LNCAP (cell line): ENCODE data around the gene SNAPIN.

Experiments
- TF ChIP-seq, protein P1 (sequence below): fragments of 450-650 bp; IDR thresholded peaks from 2 replicates; pipeline ENCODE4 v1.5.1; 2017; ENCODE audit warnings: mild to moderate bottlenecking

The SNAPIN gene

DNA sequence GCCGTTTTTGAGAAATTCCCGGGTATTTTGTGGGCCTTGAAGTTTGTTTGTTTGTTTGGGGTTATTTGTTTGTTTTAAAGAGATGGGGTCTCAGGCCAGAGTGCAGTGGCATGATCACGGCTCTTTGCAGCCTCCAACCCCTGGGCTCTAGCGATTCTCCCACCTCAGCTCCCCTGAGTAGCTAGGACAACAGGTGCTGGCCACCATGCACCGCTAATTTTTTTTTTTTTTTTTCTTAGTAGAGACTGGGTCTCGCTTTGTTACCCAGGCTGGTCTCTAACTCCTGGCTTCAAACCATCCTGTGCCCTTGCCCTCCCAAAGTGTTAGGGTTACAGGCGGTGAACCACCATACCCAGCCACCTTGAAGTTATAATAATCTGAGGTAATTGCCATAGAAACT lies 22.6 kb upstream of the SNAPIN start:
- TF ChIP-seq, protein P1, sequence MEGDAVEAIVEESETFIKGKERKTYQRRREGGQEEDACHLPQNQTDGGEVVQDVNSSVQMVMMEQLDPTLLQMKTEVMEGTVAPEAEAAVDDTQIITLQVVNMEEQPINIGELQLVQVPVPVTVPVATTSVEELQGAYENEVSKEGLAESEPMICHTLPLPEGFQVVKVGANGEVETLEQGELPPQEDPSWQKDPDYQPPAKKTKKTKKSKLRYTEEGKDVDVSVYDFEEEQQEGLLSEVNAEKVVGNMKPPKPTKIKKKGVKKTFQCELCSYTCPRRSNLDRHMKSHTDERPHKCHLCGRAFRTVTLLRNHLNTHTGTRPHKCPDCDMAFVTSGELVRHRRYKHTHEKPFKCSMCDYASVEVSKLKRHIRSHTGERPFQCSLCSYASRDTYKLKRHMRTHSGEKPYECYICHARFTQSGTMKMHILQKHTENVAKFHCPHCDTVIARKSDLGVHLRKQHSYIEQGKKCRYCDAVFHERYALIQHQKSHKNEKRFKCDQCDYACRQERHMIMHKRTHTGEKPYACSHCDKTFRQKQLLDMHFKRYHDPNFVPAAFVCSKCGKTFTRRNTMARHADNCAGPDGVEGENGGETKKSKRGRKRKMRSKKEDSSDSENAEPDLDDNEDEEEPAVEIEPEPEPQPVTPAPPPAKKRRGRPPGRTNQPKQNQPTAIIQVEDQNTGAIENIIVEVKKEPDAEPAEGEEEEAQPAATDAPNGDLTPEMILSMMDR: no peak

DNA sequence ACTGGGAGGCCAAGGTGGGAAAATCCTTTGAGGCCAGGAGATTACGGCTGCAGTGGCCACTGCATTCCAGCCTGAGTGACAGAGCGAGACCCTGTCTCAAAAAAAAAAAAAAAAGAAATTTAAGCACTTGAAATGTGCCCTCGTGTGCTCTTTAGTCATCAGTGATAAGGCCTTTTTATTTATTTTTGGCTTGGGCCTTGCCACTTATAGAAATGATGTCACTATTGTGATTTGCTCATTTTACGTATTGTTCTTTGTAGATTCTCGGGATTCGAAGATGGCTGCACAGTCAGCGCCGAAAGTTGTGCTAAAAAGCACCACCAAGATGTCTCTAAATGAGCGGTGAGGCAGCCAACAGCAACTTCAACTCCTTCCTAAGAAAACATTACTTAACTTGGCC lies 22.2 kb upstream of the SNAPIN start:
- TF ChIP-seq, protein P1: no peak

DNA sequence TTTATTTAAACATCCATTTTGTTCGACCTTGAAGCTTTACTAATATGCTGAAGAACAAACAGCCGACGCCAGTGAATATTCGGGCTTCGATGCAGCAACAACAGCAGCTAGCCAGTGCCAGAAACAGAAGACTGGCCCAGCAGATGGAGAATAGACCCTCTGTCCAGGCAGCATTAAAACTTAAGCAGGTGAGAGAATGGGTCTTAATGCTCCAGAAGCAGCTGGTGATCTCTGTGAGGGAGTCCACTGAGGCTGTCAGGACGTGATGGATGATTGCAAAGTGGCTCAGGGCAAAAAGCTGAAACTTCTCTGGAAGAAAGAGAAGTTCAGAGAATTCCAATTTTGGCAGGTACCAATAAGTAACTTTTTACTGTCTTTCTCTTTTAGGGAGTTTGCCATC lies 20.2 kb upstream of the SNAPIN start:
- TF ChIP-seq, protein P1: no peak

DNA sequence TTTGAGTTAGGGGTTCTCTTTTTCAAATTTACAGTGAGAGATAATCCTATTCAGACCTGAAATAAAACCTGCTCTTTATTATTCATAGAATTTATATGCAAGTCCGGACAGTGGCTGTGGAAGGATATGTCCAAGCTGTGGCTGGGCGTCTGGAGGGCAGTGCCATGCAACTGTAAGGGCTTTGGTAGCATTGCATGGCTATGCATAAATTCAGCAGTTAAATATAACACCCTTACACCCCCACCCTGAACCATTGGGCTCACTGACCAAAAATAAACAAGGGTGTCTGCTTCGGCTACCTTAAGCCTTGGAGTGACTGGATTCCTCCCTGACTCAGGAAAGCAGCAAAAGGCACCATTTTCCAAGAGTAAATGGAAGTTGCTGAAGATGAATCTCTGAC lies 19.2 kb upstream of the SNAPIN start:
- TF ChIP-seq, protein P1: no peak

DNA sequence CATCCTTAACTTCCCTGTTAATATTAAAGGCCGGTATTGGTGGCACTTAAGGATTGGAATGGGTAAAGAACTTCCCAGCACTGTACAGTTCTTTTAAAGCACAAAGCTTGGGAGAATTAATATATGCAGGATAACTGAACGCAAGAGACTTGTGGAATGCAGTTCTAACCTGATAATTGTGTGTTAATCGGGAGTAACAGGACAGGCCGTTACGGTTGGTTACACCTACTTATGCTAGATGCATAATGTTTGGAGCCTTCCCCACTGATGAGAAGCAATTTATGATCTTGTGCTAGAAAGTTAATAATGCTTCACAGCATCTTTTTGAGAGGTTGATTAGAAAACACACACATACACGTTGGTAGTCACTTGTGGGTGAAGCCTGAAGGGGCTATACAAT lies 17.6 kb upstream of the SNAPIN start:
- TF ChIP-seq, protein P1: no peak

DNA sequence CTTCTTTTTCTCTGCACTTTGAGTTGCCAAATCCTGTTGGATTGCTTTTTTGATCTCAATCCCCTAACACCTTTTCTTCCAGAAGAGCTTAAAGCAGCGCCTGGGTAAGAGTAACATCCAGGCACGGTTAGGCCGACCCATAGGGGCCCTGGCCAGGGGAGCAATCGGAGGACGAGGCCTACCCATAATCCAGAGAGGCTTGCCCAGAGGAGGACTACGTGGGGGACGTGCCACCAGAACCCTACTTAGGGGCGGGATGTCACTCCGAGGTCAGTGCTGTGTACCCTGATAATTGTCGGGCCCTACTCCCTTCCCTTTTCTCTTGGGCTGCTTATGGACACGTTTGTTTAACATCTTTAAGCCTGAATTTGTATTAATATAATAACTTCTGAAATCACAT lies 16.3 kb upstream of the SNAPIN start:
- TF ChIP-seq, protein P1: no peak

DNA sequence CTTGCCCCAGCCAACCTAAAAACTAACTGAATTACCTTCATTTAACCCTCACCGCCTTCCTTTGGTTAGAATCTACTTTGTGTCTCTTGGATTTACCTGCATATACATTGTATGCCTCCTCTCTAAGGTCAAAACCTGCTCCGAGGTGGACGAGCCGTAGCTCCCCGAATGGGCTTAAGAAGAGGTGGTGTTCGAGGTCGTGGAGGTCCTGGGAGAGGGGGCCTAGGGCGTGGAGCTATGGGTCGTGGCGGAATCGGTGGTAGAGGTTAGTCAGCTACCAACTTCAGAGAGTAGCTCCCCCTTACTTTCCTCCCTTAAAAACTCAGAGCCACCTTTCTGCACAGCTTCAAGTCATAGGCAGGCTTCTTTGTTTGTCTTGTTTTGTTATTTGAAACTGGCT lies 15.4 kb upstream of the SNAPIN start:
- TF ChIP-seq, protein P1: no peak

DNA sequence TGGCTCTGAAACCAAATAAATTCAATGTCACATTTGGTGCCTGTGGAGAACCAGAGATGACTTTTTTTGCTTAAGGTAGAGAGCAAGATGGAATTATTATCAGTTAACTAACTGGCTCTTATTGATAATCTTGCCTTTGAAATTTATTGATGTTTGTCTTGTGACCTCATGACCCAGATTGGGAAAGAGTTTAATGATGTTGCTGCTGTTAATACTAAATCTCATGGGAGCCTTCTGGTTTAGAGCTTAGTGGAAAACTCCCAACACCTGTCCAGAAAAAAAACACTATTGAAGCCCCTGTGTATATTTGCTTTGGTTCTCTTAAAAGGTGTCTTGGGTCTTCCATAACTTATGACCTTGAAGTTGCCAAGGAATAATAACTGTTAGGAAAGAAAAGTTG lies 14.7 kb upstream of the SNAPIN start:
- TF ChIP-seq, protein P1: no peak
